ENCODE data around the gene GNL1. TPM values are rescaled to one million over a fixed set of nuclear protein-coding genes. Genes with fewer than 3 reads are reported as not detected.
A peak's percentile ranks its signal among the peaks of the same experiment; 100 is the strongest.
"Not testable (repeated sequence)": the region's sequence is repeated elsewhere in the genome, so short reads cannot be mapped to it uniquely, and the experiment has no call there.

Gene GNL1
- 35.7 and 42.4 TPM in 2 replicates for total RNA-seq (2014; rRNA removed; shearing (Covaris generic))

- Histone ChIP-seq H3K4me3 (peak within 1 kb of the TSS; percentile 79), H3K4me1 (no peaks in the 10 kb centered on the region), H3K27me3 (no peaks in the 10 kb centered on the region), H3K9me3 (replicated peaks) (no peaks in the 10 kb centered on the region), H3K27ac (peak within 1 kb of the TSS; percentile 78), H3K36me3 (peaks cover 18% of the 10 kb centered on the region)
- DNase-seq = peak; percentile 85 to 88
Measured at GRCh38 chr6:30556066-30556905, at the start of gene GNL1. Gene GNL1 (minus strand): TSS chr6:30556489. CDS start chr6:30556203, 286 bp downstream.

GRCh38 chr6:30603961-30604360 lies 47.7 kb upstream of the GNL1 start:
- no peak overlapping the region for H3K27ac ChIP-seq
- no peaks in the 10 kb centered on the region for H3K4me1 ChIP-seq
- DNase-seq = no peak
- H3K36me3 ChIP-seq = peaks cover 89% of the 10 kb centered on the region
- no peaks in the 10 kb centered on the region for H3K27me3 ChIP-seq
- no peaks in the 10 kb centered on the region for H3K9me3 ChIP-seq (replicated peaks)
- no peak overlapping the region for H3K4me3 ChIP-seq

- Histone ChIP-seq H3K4me3 (no peak overlapping the region), H3K4me1 (no peaks in the 10 kb centered on the region), H3K36me3 (peaks cover 76% of the 10 kb centered on the region), H3K27ac (no peak overlapping the region), H3K9me3 (replicated peaks) (no peaks in the 10 kb centered on the region), H3K27me3 (no peaks in the 10 kb centered on the region)
- no peak for DNase-seq
Measured at GRCh38 chr6:30601815-30602641, 45.7 kb upstream of the GNL1 start.

GRCh38 chr6:30601436-30601814 lies 45.1 kb upstream of the GNL1 start:
- H3K27ac ChIP-seq = no peak overlapping the region
- H3K4me3 ChIP-seq = no peak overlapping the region
- DNase-seq = no peak
- no peaks in the 10 kb centered on the region for H3K27me3 ChIP-seq
- no peaks in the 10 kb centered on the region for H3K4me1 ChIP-seq
- H3K36me3 ChIP-seq = peaks cover 70% of the 10 kb centered on the region
- no peaks in the 10 kb centered on the region for H3K9me3 ChIP-seq (replicated peaks)

GRCh38 chr6:30600451-30600961 lies 44.2 kb upstream of the GNL1 start:
- no peaks in the 10 kb centered on the region for H3K27me3 ChIP-seq
- H3K9me3 ChIP-seq (replicated peaks) = no peaks in the 10 kb centered on the region
- no peaks in the 10 kb centered on the region for H3K4me1 ChIP-seq
- H3K27ac ChIP-seq = no peak overlapping the region
- H3K36me3 ChIP-seq = peaks cover 60% of the 10 kb centered on the region
- H3K4me3 ChIP-seq = no peak overlapping the region
- no peak for DNase-seq

GRCh38 chr6:30599625-30600324 lies 43.5 kb upstream of the GNL1 start:
- H3K4me3 ChIP-seq = no peak overlapping the region
- peaks cover 54% of the 10 kb centered on the region for H3K36me3 ChIP-seq
- no peak overlapping the region for H3K27ac ChIP-seq
- no peaks in the 10 kb centered on the region for H3K27me3 ChIP-seq
- no peak for DNase-seq
- H3K4me1 ChIP-seq = no peaks in the 10 kb centered on the region
- no peaks in the 10 kb centered on the region for H3K9me3 ChIP-seq (replicated peaks)

- no peak for DNase-seq
- H3K36me3 ChIP-seq = peaks cover 54% of the 10 kb centered on the region
- no peaks in the 10 kb centered on the region for H3K9me3 ChIP-seq (replicated peaks)
- H3K27ac ChIP-seq = no peak overlapping the region
- no peaks in the 10 kb centered on the region for H3K27me3 ChIP-seq
- no peak overlapping the region for H3K4me3 ChIP-seq
- H3K4me1 ChIP-seq = no peaks in the 10 kb centered on the region
Measured at GRCh38 chr6:30598912-30599624, 42.8 kb upstream of the GNL1 start.

- H3K9me3 ChIP-seq (replicated peaks); H3K4me1 ChIP-seq; H3K27me3 ChIP-seq; H3K4me3 ChIP-seq; H3K27ac ChIP-seq: not testable (repeated sequence)
- H3K36me3 ChIP-seq = peaks cover 46% of the 10 kb centered on the region
- DNase-seq = peak; percentile 75 to 88
Measured at GRCh38 chr6:30597315-30598144, 41.2 kb upstream of the GNL1 start.

GRCh38 chr6:30592287-30592686 lies 36.0 kb upstream of the GNL1 start:
- no peak overlapping the region for H3K27ac ChIP-seq
- no peaks in the 10 kb centered on the region for H3K27me3 ChIP-seq
- H3K36me3 ChIP-seq = peaks cover 62% of the 10 kb centered on the region
- H3K4me1 ChIP-seq = no peaks in the 10 kb centered on the region; the same call in 1 of the 2 replicates
- no peak overlapping the region for H3K4me3 ChIP-seq
- no peak for DNase-seq
- H3K9me3 ChIP-seq (replicated peaks) = no peaks in the 10 kb centered on the region

- H3K4me1 ChIP-seq = no peaks in the 10 kb centered on the region; the same call in 1 of the 2 replicates
- no peaks in the 10 kb centered on the region for H3K27me3 ChIP-seq
- H3K9me3 ChIP-seq (replicated peaks) = no peaks in the 10 kb centered on the region
- peaks cover 73% of the 10 kb centered on the region for H3K36me3 ChIP-seq
- H3K4me3 ChIP-seq = no peak overlapping the region
- DNase-seq = peak; percentile 52 to 62
- peak overlapping the region; percentile 25 for H3K27ac ChIP-seq
Measured at GRCh38 chr6:30591008-30591407, 34.7 kb upstream of the GNL1 start.

- H3K36me3 ChIP-seq = peaks cover 78% of the 10 kb centered on the region
- H3K27ac ChIP-seq = peak overlapping the region; percentile 25
- H3K4me3 ChIP-seq = no peak overlapping the region
- DNase-seq = no peak
- no peaks in the 10 kb centered on the region for H3K9me3 ChIP-seq (replicated peaks)
- H3K27me3 ChIP-seq = no peaks in the 10 kb centered on the region
- no peaks in the 10 kb centered on the region; the same call in 1 of the 2 replicates for H3K4me1 ChIP-seq
Measured at GRCh38 chr6:30590509-30590908, 34.2 kb upstream of the GNL1 start.

- DNase-seq = no peak
- Histone ChIP-seq H3K9me3 (replicated peaks) (no peaks in the 10 kb centered on the region), H3K36me3 (peaks cover 84% of the 10 kb centered on the region), H3K4me3 (no peak overlapping the region), H3K27me3 (no peaks in the 10 kb centered on the region), H3K27ac (no peak overlapping the region), H3K4me1 (no peaks in the 10 kb centered on the region; the same call in 1 of the 2 replicates)
Measured at GRCh38 chr6:30589754-30590358, 33.6 kb upstream of the GNL1 start.

GRCh38 chr6:30583921-30584320 lies 27.6 kb upstream of the GNL1 start:
- H3K27ac ChIP-seq = no peak overlapping the region
- H3K27me3 ChIP-seq = no peaks in the 10 kb centered on the region
- no peaks in the 10 kb centered on the region for H3K9me3 ChIP-seq (replicated peaks)
- H3K4me1 ChIP-seq = no peaks in the 10 kb centered on the region
- peaks cover 85% of the 10 kb centered on the region for H3K36me3 ChIP-seq
- DNase-seq = no peak
- no peak overlapping the region for H3K4me3 ChIP-seq
